ENCODE data around the gene VCL.

GRCh38 chr10:74097776-74098175, 99.9 kb downstream of the VCL start:
- no peak for TF ChIP-seq CTCF (IDR thresholded peaks at IDR 0.05)
- TF ChIP-seq POLR2A (IDR thresholded peaks at IDR 0.05), result no peak

Data from thyroid gland (tissue), 4 donors.